ENCODE results near the gene CNIH1. TPM values are rescaled to one million over a fixed set of nuclear protein-coding genes. Genes with fewer than 3 reads are reported as not detected.
A peak's percentile ranks its signal among the peaks of the same experiment; 100 is the strongest.
"Not testable (repeated sequence)": the region's sequence is repeated elsewhere in the genome, so short reads cannot be mapped to it uniquely, and the experiment has no call there.

The CNIH1 gene
- total and polyA plus RNA-seq, 2 experiments from 2014 or later: 87.2 to 87.3 TPM

DNA sequence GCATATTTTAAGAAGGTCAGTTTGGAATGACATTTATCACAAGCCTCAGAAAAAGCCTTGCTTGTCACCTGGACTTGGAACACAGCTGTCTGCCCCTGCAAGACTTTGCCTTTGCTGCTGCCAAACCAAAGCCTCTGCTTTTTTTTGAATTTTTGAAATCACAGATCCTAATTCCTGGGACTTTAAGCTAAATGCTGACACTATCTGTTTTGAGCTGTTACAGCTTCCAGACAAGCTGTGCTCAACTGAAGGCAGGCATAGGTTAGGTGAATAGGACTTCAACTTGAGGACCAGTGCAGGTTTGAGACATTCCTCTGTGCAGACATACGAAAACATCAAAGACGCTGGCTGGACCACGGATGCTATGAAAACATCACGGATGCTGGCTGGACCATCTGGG lies 55.6 kb downstream of the CNIH1 start:
- H3K36me3 ChIP-seq: no peaks in the 10 kb centered on the region
- no peaks in the 10 kb centered on the region for H3K4me1 ChIP-seq (ENCODE audit: low read depth)
- H3K9me3 ChIP-seq (ENCODE audit: low read depth): no peaks in the 10 kb centered on the region
- H3K27ac ChIP-seq: no peak overlapping the region
- TF ChIP-seq CTCF (IDR thresholded peaks at IDR 0.05; ENCODE audit: low read depth, low read length): no peak
- no peaks in the 10 kb centered on the region for H3K27me3 ChIP-seq
- H3K4me3 ChIP-seq: no peak overlapping the region
- DNase-seq (ENCODE audit: low read depth in 1 of 2, low spot score in 1 of 2): no peak

GRCh38 chr14:54383835-54384234 lies 57.3 kb downstream of the CNIH1 start:
- no peak for DNase-seq (ENCODE audit: low read depth in 1 of 2, low spot score in 1 of 2)
- Histone ChIP-seq H3K27me3 (no peaks in the 10 kb centered on the region), H3K4me3 (no peak overlapping the region), H3K9me3 (ENCODE audit: low read depth) (no peaks in the 10 kb centered on the region), H3K36me3 (no peaks in the 10 kb centered on the region), H3K4me1 (ENCODE audit: low read depth) (no peaks in the 10 kb centered on the region), H3K27ac (no peak overlapping the region)
- no peak for TF ChIP-seq CTCF (IDR thresholded peaks at IDR 0.05; ENCODE audit: low read depth, low read length)

DNA sequence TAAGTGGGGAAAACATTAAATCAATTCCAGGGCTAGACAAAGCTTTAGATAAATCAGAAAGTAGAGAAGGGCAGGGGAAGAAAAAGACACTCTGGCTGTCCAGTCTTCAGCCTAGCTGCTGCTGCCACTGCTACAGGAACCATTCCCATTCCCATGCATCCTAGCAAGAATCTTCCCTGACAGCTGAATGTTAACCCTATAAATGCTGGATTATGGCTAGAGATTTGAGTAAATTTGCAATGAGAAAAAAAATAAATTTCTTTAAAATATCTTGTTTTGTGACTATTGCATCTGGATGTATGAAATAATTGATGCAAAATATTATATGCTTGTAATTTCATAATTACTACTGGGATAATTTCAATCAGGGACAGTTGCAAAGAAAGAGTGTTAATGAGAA lies 59.4 kb downstream of the CNIH1 start:
- TF ChIP-seq CTCF (IDR thresholded peaks at IDR 0.05; ENCODE audit: low read depth, low read length): no peak
- no peaks in the 10 kb centered on the region for H3K27me3 ChIP-seq
- peak in 1 of 2 donors; percentile 29 for DNase-seq (ENCODE audit: low read depth in 1 of 2, low spot score in 1 of 2)
- no peaks in the 10 kb centered on the region for H3K36me3 ChIP-seq
- H3K27ac ChIP-seq: no peak overlapping the region
- no peaks in the 10 kb centered on the region for H3K9me3 ChIP-seq (ENCODE audit: low read depth)
- no peak overlapping the region for H3K4me3 ChIP-seq
- peaks cover 3% of the 10 kb centered on the region for H3K4me1 ChIP-seq (ENCODE audit: low read depth)

DNA sequence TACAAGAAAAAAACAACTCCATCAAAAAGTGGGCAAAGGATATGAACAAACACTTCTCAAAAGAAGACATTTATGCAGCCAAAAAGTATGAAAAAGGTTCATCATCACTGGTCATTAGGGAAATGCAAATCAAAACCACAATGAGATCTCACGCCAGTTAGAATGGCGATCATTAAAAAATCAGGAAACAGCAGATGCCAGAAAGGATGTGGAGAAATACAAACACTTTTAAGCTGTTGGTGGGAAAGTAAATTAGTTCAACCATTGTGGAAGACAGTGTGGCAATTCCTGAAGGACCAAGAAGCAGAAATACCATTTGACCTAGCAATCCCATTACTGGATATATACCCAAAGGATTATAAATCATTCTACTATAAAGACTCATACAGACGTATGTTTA lies 60.6 kb downstream of the CNIH1 start:
- not testable (repeated sequence) for H3K4me1 ChIP-seq (ENCODE audit: low read depth); H3K36me3 ChIP-seq; H3K27ac ChIP-seq; H3K4me3 ChIP-seq; DNase-seq (ENCODE audit: low read depth in 1 of 2, low spot score in 1 of 2); H3K27me3 ChIP-seq; H3K9me3 ChIP-seq (ENCODE audit: low read depth)

GRCh38 chr14:54378893-54379292 lies 62.3 kb downstream of the CNIH1 start:
- not testable (repeated sequence) for H3K27me3 ChIP-seq; DNase-seq (ENCODE audit: low read depth in 1 of 2, low spot score in 1 of 2); H3K4me1 ChIP-seq (ENCODE audit: low read depth); H3K36me3 ChIP-seq; H3K9me3 ChIP-seq (ENCODE audit: low read depth); H3K4me3 ChIP-seq; H3K27ac ChIP-seq

DNA sequence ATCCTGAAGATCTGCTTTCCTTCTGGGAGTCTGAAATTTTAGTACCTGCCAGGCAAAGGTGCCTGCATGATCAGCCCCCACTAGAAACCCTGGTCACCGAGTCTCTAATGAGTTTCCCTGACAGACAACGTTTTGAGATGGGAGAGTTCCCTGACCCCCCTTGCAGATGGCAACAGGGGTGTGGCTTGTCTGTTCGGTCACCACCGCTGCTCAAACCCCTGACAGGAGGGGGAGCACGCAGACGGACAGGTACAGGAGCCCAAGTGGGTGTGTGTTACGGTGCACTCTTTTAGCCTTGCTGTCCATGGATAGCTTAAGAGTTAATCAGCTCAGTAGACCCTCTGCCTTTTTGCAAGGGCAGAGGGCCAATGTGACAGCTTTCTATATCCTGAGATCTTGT lies 63.7 kb downstream of the CNIH1 start:
- Histone ChIP-seq H3K4me3 (no peak overlapping the region), H3K9me3 (ENCODE audit: low read depth) (no peaks in the 10 kb centered on the region), H3K27ac (no peak overlapping the region), H3K4me1 (ENCODE audit: low read depth) (peaks cover 3% of the 10 kb centered on the region), H3K27me3 (no peaks in the 10 kb centered on the region), H3K36me3 (no peaks in the 10 kb centered on the region)
- TF ChIP-seq CTCF (IDR thresholded peaks at IDR 0.05; ENCODE audit: low read depth, low read length): no peak
- DNase-seq (ENCODE audit: low read depth in 1 of 2, low spot score in 1 of 2): no peak
